CD4-positive, alpha-beta T cell treated with Interleukin-6 for 4 hours (primary cell): ENCODE results near the gene SULT6B1.

ENCODE experiments used
- DNase-seq: peaks from one replicate; pipeline ENCODE4 v3.0.0-alpha.2; 2020; ENCODE audit warnings: mixed read lengths

Gene SULT6B1

DNA sequence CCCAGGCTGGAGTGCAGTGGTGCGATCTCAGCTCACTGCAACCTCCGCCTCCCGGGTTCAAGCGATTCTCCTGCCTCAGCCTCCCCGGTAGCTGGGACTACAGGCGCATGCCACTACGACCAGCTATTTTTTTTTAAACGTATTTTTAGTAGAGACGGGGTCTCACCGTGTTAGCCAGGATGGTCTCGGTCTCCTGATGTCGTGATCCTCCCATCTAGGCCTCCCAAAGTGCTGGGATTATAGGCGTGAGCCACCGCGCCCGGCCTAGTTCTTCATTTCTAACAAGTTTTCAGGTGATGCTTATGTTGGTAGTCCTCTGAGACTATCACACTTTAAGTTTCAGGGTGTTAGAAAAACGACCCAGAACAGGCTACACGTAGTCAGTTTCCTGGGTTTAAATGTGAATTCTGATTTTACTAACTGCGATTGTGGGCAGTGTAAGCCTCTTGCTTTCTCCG lies 7.4 kb upstream of the SULT6B1 start:
- DNase-seq, result peak; percentile 6

DNA sequence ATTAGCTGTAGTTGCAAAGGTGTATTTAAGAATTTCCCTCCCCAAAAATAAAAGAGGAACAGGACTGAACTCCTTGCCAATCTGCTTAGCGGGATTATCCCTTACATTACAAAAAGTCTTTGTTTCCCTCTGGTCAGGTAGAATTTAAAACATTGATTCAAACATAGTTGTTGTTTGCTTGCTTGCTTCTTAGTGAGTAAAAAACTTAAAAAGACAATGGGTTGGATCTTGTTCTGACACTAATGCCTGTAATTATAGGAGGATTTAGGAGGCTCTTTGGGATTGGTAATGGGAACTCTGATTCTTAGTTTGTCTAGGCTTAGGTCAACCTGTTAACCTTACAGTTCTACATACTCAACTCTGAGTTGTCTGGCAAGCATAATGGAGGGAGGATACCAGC lies 4.1 kb upstream of the SULT6B1 start:
- no peak for DNase-seq

DNA sequence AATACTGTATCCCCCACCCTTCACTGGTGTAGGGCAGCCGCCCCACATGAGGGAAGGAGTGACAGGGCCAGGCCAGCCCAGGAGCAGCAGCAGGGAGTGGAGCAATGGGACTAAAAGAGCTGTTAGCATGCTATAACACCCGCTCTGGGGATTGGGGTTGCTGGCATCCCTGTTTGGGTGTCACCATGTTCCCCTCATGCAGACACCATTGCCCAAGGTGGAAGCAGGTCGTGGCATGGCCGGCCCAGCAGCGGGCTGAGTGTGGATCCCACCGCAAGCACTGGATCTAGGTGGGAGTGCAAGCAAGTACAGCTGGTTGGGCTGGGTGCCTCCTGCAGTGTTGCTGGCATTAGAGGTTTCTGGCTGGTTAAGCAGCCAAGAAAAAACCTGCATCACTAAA lies 3.3 kb upstream of the SULT6B1 start:
- DNase-seq, result no peak

DNA sequence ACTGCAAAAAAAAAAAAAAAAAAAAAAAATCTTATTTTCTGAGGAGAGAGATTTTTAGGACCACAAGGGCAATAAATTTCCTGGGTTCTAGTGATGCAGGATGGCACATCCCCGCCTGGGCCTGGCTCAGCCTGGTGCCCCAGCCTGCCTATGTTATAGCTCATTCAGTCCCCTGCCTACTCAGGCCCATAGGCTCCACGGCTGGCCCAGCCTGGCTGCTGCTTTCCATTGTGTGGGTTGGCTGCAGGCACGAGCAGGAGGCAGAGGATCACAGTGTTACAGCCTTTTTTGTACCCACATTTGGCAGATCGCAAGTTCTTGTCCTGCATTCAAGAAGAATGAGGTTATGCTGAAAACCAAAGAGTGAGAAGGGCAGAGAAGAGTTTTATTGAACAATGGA lies 2.8 kb upstream of the SULT6B1 start:
- DNase-seq, result no peak

DNA sequence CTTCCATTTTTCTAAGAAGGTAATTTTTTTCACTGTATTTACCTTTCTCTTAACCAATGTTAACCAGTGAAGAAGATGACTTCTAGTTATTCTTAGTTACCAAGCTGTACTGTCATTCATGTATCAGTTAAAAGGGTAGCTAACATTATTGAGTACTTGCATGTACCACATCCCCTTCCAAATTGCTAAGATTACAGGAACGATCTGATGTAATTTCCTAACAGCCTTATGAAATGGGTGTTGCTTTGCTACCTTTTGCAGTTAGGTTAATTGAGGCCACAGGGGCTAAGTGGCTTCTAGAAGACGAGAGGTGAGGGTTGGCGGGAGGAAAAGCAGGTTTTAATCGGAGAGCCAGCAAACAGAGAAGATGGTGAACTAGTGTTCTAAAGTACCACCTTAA lies 1.8 kb upstream of the SULT6B1 start:
- DNase-seq, result no peak

DNA sequence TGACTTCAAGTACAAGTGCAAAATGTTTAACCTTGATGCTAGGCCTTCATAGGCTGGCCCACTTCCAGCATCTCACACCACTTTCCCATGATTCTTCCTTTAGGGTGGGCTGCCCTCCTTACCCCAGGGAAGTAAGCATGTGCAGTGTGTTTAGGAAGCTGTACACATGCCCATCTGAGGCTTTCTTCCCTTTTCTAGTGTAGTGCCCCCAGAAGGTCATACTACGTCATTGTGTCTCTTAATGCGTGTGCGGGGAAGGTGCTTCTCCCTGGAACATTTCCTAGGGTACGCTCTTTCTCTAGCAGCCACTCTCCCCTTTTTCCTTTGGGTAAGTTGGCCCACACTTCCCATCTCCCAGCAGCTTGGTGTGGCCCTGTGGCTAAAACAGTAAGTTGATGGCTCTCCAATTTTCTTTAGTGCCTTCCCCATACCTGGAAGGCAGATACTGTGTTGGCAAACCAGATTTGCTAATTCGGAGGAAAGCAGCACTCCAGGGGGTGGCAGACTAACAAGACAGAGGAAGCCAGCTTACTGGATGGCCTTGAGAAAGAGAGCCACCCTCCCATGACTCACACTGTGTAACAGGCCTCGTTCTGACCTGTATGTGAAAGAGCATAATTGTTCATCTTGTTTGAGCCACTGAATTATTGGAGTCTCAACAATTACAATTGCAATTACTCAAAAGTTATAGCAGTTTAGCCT lies 1.1 kb upstream of the SULT6B1 start:
- no peak for DNase-seq

DNA sequence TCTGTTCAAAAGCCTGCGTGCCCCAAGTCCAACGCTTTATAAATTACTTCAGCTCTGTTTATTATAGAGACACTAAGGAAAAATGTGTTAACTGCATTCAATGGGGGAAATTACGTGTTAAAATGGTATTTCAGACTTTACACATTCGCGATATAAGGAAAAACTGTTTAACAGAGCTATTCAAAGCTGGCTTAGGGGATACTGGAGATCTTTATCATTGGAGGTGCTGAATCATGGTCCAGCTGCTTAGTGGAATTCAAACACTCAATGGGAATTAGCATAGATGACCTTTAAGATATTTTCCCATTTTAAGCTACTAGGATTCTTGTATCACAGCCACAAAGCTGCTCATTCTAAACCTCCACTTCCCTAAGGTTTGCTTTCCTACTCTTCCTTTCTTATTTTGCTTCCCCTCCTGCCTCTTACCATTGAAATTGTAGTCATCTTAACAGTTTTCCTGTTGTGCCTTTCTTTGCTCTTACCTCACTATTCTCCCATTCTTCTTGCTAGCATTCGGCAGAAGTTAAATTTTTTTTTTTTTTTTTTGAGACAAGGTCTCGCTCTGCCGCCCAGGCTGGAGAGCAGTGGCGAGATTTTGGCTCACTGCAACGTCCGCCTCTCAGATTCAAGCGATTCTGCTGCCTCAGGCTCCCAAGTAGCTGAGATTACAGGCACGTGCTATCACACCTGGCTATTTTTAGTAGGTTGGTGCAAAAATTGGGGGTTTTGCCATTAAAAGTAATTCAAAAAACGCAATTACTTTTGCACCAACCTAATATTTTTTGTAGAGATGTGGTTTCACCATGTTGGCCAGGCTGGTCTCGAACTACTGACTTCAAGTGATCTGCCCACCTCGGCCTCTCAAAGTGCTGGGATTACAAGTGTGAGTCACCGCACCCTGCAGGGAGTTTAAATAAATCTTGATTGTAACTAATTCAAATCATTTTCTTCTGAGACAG lies 6.5 kb downstream of the SULT6B1 start:
- DNase-seq, result no peak

DNA sequence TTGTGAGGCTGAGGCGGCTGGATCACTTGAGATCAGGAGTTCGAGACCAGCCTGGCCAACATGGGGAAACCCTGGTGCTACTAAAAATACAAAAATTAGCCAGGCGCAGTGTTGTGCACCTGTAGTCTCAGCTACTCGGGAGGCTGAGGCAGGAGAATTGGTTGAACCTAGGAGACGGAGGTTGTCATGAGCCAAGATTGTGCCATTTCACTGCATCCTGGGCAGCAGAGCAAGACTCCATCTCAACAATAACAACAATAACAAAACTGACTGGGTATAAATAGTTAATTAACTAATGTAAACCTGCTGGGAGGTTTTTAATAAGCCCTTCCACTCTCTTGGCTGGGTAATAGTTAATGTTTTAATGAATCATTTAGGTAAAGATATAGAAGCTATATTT lies 7.8 kb downstream of the SULT6B1 start:
- no peak for DNase-seq

DNA sequence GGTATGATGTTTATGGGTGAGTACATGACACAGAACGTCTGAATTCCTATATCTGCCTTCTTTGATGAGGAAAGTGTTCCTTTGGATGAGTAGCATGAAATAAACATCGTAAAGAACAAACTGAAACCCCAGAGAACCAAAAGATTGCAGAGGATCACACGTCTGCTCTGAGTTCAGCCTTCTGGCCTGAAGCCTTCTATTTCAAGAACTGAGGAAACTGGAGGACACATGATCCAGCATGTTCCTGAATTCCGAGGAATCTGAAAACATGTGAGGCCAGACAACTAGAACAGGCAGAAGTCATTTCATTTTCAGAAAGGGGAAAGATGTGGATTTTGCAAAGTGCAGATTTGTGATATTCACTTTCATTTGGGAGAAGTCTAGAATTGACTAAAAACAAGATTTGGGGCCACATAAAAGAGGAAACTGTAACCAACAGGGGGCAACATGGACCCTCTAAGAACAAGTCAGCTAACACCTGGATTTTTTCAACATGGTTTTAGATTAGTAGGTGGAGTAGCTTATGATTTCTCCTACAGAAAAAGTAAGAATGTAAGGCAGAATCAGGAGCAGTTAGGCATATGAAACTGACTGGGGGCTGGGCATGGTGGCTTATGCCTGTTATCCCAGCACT lies 8.3 kb downstream of the SULT6B1 start:
- no peak for DNase-seq

DNA sequence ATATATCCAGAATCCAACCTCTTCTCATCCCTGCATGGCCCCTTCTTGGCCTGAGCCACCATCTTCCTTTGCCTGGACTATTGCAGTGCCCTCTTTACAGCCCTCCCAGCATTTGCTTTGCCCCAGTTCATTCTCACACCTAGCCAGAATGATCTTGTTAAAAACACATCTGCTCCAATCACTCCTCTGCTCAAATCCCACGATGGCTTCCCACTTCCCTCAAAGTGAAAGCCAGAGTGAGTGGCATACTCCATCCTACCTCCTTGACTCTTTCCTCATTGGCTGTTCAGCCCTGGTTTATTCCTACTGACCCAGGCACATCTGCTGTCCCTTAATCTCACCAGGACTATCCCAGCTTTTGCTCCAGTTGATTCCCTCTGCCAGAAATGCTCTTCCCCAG lies 14.7 kb downstream of the SULT6B1 start:
- DNase-seq, result no peak

DNA sequence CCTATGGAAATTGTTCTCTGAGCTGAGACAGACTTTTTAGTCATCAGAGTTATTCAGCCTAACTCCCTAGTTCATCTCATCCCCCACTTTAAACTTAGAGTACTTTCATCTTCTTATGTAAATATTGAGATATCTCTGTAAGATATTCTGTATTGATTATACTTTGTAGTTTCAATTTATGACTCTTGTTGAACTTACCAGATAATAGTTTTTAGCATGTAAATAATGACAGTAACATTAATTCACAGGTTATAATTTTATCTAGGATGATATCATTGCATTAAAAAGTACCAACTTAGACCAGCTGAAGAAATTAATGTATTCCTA lies 16.9 kb downstream of the SULT6B1 start:
- DNase-seq, result no peak

DNA sequence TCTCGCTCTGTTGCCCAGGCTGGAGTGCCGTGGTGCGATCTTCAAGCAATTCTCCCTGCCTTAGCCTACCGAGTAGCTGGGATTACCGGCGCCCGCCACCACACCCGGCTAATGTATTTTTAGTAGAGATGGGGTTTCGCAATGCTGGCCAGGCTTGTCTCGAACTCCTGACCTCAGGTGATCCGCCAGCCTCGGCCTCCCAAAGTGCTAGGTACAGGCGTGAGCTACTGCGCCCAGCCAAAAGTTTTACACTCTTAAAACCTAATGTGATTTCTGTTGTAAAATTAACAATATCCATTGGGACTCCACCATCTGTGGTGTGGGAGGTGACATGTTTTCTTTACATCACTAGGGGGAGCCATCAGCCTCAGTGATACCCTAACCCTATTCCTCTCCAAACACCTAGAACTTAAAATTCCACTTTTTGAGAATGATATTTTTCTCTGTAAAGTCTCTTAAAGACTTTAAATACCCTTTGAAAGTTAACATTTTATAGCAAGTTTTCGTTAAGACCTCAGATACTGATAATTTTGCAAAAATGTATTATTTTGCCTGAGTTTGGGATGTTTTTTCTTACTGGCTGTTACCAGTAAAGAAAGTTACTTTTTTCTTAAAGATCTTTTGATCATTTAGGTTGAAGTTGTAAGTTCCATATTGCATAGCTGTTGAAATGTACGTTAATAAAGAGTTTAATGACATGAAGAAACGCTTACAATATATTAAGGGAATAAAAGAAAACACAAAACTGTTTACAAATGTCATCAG lies 20.1 kb downstream of the SULT6B1 start:
- DNase-seq, result peak; percentile 43

DNA sequence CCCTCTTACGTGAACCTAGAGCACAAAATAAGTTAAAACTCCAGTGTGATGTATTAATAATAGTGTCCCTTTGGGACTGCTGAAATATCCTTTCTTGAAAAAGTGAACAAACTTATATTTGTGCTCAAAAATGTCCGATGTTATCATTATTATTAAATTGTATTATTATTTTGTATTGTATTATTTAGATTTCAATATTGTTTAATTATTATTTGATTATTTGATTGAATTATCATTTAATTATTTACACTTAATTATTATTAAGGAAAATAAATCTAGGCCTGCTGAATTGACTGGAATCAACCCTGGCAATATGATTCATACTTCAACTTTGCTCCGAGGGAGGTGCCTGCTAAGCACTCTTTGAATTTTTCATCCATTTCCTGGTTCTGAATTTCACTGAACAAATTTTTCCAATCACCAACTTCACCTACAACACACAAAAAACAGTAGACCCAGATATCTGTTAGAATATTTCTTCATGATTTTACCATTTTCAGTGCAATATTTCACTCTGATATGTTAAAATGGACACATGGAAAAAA lies 20.8 kb downstream of the SULT6B1 start:
- no peak for DNase-seq

DNA sequence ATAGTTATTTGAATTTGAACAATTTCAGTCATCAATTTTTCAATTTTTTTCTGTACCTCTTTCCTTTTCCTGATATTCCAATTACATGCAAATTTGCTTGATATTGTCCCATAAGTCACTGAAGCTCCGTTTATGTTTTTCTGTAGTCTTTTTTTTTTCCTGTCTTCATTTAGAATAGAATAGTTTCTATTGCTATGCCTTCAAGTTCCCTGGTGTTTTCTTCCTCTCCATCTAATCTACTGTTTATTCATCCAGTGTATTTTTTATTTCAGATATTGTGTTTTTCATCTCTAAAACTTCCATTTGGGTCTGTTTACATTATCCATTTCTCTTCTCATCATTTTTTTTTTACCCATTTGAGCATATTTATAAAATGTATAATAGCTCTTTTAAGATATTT lies 23.7 kb downstream of the SULT6B1 start:
- no peak for DNase-seq

DNA sequence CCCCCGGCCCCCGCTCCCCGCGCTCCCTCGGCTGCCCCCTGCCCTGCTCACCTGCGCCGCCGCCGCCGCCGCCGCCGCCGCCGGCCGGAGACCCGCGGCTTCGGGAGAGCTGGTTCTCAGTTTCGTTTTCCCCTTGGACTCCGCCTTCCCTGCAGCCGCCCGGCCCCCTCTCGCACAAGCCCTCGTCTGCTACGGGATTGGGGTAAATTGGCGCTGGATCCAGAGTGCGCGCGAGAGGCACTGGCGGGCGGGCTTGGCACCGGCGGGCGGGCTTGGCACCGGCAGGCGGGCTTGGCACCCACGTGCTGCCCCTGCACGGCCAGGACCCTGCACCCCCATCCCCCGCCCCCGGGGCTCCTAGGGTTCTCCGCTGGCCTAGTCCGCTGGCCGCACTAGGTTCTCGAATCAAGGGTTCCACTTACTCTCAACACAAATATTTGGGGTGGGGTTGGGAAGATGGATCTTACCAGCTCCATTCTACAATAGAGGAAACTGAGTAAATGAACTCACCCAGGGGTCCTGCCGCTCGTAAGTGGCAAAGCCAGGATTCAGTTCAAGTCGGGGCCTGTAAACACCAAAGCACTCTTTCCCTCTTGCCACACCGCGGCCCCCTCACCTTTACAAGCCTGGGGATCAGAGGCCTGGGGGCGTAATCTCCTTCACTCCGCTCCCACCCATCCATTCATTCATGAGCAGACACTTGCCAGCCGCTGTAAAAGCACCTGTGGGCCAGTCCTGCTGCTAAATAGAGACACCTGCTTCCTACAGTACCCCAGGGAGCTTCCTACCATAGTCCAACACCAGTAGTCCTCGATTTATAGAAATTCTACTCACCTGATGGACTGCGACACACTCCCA lies 31.4 kb downstream of the SULT6B1 start, which contains the start of gene EIF2AK2:
TSS of gene EIF2AK2 (minus strand) at position 124 of the 858 bp plus-strand sequence. CDS start 9,174 bp downstream, outside the sequence.
- peak; percentile 86 for DNase-seq

DNA sequence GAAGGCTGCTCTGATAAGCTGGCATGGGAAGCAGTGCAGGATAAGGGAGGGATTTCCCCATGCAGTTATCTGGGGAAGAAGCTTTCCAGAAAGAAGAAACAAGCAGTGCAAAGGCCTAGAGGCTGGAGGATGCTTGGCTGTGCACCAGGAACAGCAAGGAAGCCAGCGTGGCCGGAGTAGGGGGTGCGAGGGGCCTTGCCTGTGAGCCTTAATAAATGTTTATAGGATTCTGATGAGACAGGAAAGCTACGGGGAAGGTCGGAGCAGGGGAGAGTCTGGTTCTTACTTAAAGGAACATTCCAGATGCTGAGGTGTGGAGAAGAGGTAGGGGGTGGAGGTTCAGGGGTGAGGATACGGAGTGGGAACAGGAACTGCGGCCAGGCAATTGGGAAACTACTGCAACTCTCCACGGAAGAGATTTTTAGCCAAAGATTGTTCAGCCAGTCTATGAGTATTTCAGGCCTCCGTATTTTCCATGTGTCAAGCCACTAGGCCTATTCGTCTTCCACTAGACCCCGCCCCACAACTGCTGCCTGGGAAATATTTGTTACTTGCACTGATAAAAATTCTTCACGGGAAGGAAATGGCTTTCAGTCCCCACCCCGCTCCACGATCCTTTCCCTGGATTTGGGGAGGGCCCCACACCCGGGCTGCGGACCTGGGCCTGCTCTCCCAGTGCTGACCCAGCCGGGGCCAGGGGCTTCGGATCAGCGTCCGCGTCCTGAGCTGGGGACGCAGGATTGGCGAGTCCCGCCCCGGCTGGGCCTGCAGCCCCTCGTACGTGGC lies 32.2 kb downstream of the SULT6B1 start:
- peak; percentile 39 for DNase-seq

DNA sequence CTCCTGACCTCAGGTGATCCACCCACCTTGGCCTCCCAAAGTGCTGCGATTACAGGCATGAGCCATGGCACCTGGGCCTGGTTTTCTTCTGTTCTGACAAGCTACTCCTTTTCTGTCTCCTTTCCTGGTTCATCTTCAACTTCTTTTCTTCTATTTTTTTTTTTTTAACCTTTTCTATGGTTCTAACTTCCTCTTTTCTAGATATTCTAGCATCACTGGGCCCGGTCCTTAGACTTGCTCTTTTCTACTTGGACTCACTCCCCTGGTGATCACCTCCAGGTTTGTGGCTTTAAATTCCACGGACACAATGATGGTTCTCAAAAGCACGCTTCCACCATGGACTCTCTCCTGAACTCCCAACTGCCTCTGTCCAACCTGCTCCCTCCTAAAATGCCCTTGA lies 33.7 kb downstream of the SULT6B1 start:
- DNase-seq, result no peak

DNA sequence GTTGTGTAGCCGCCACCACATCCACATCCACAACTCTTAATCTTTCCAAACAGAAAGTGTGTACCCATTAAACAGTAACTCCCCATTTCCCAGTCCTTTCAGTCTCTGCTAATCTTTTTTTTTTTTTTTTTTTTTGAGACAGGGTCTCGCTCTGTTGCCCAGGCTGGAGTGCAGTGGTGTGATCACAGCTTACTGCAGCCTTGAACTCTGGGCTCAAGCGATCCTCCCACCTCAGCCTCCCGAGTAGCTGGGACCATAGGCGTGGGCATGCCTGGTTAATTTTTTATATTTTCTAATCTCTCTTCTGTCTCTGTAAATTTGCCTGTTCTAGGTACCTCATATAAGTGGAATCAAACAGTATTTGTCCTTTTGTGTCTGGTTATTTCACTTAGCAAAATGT lies 35.2 kb downstream of the SULT6B1 start:
- no peak for DNase-seq

DNA sequence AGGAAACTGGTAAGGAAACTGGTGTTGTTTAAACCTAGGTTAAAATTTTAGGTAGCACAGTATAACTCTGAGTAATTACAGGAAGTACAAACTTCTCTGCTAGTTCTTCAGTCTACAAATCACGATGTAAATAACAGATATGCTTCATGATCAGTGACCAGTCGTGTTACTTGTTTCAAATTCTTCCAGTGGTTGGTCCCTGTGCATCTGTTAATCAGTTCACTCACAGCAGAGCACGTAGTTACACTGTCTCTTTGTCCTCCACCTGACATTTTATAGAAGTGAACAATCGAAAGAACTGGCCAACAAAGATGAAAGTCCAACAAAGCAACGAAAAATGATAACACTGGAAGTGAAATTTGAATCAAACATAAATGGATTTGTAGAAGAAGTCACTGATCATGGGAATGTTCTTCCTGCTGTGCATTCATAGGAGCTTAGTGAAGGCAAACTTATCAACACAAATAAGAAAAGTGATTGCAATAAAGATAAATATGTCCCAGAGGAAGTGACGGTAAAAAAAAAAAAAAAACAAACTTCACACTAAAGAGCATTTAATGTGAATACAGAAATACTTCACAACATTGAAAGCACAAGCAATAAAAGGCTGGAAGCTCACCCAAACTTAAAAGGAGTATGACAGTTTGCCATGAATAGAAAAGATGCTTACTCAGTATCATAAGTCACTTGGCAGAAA lies 38.7 kb downstream of the SULT6B1 start:
- peak; percentile 3 for DNase-seq

DNA sequence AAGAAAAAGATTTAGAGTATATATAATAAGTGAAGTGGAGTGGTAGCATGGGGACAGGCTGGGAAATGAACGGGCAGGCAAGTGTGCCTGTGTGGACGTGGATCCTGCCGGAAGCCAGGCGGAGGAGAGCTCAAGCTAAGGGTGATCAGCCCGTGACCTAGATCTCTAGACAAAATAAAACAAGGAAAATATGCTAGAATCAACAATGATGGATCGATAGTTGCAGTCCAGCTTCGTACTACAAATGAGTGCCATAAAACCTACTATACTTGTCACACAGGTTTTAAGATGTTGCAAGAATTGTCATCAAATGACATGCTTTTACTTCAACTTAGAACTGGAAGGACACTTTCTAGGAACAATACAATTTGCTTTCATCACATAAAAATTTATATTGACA lies 40.1 kb downstream of the SULT6B1 start:
- no peak for DNase-seq
